Stimulated activated naive CD4-positive, alpha-beta T cell (primary cell): Measurements from ENCODE around the gene ZNF213.
A peak's percentile ranks its signal among the peaks of the same experiment; 100 is the strongest.
"Not testable (repeated sequence)": the region's sequence is repeated elsewhere in the genome, so short reads cannot be mapped to it uniquely, and the experiment has no call there.

Source experiments
- DNase-seq, 6 experiments: peaks; one replicate each; lab custom pipeline; 2025; lab: John Stamatoyannopoulos, UW

Gene ZNF213

GRCh38 chr16:3129137-3130131, 5.4 kb upstream of the ZNF213 start:
- DNase-seq = peak; percentile 59 to 91 (median 80)

- peak in 3 of 6 experiments; percentile 15 to 29 (median 22) for DNase-seq
Measured at GRCh38 chr16:3131755-3132377, 3.0 kb upstream of the ZNF213 start.

GRCh38 chr16:3133844-3134243, 985 bp upstream of the ZNF213 start:
- peak in 1 of 6 experiments; percentile 20 for DNase-seq

GRCh38 chr16:3135126-3135715, 392 bp downstream of the ZNF213 start:
- peak in 1 of 6 experiments; percentile 41 for DNase-seq

- DNase-seq = no peak
Measured at GRCh38 chr16:3137267-3137666, 2.4 kb downstream of the ZNF213 start.

GRCh38 chr16:3138342-3138741, 3.5 kb downstream of the ZNF213 start:
- DNase-seq = no peak

- DNase-seq = no peak
Measured at GRCh38 chr16:3138823-3139426, 4.1 kb downstream of the ZNF213 start.

- not testable (repeated sequence) for DNase-seq
Measured at GRCh38 chr16:3139561-3139960, 4.7 kb downstream of the ZNF213 start.

- no peak for DNase-seq
Measured at GRCh38 chr16:3140603-3141427, 6.0 kb downstream of the ZNF213 start.

- no peak for DNase-seq
Measured at GRCh38 chr16:3141781-3142311, 7.0 kb downstream of the ZNF213 start.

- no peak for DNase-seq
Measured at GRCh38 chr16:3142327-3142726, 7.5 kb downstream of the ZNF213 start.

- DNase-seq = no peak
Measured at GRCh38 chr16:3142770-3143169, 7.9 kb downstream of the ZNF213 start.

GRCh38 chr16:3143189-3143588, 8.4 kb downstream of the ZNF213 start:
- no peak for DNase-seq

- no peak for DNase-seq
Measured at GRCh38 chr16:3143598-3144320, 8.9 kb downstream of the ZNF213 start.

- DNase-seq = no peak
Measured at GRCh38 chr16:3144321-3144983, 9.6 kb downstream of the ZNF213 start.

- no peak for DNase-seq
Measured at GRCh38 chr16:3145151-3145550, 10.3 kb downstream of the ZNF213 start.

- no peak for DNase-seq
Measured at GRCh38 chr16:3145660-3146059, 10.8 kb downstream of the ZNF213 start.

- no peak for DNase-seq
Measured at GRCh38 chr16:3147046-3147756, 12.4 kb downstream of the ZNF213 start.

- no peak for DNase-seq
Measured at GRCh38 chr16:3147757-3148104, 12.9 kb downstream of the ZNF213 start.
